Endothelial cell of umbilical vein (primary cell): ENCODE data around the gene BRINP2. TPM values are rescaled to one million over a fixed set of nuclear protein-coding genes. Genes with fewer than 3 reads are reported as not detected.

Experiments
- BruUV-seq: library from RNA; stranded (reverse); fragments of 400-500 nt; replicated peaks from 2 replicates; lab custom pipeline; 2021; lab: Mats Ljungman, UMichigan
- CTCF ChIA-PET: fragments of 300-600, 350-600 bp; sonication (Branson Sonifier 250); formaldehyde crosslinking; loops from one replicate; lab custom pipeline; 2021; ENCODE audit warnings: antibody characterized with exemption, inconsistent platforms; lab: Charles Lee
- POLR2A ChIA-PET: fragments of 300-600, 350-600 bp; sonication (Branson Sonifier 250); formaldehyde crosslinking; loops from one replicate; lab custom pipeline; 2021; ENCODE audit warnings: antibody characterized with exemption, inconsistent platforms; lab: Charles Lee
- DNase-seq: peaks from one replicate; pipeline ENCODE4 v3.0.0-alpha.2; 2011; ENCODE audit warnings: low read depth, low spot score
- FAIRE-seq: peaks from 2 replicates; lab custom pipeline; 2011; peaks lifted over from hg19 to GRCh38; lab: Jason Lieb, UNC
- H2AFZ ChIP-seq: 2 replicates; pipeline ENCODE4 v1.6.0; 2012; ENCODE audit warnings: low read depth, low read length, control low read depth, inconsistent platforms
- H3K27ac ChIP-seq: 2 replicates; pipeline ENCODE4 v1.5.1; 2011; ENCODE audit warnings: low read depth, mild to moderate bottlenecking, control low read depth, low read length, moderate library complexity; ENCODE audit not compliant: insufficient read depth
- H3K27me3 ChIP-seq, 2 experiments: 2 replicates each; pipeline versions ENCODE4 v1.6.0 to v1.6.1; 2011; ENCODE audit warnings: low read length in 2 of 2, mixed read lengths in 1 of 2; ENCODE audit not compliant: control insufficient read depth in 2 of 2, insufficient read depth in 2 of 2
- H3K36me3 ChIP-seq, 2 experiments: 2 replicates in 1 of 2; 3 replicates in 1 of 2; pipeline ENCODE4 v1.5.1; 2011; ENCODE audit warnings: low read length in 2 of 2, mild to moderate bottlenecking in 1 of 2, moderate library complexity in 1 of 2; ENCODE audit not compliant: control insufficient read depth in 2 of 2, insufficient read depth in 2 of 2; ENCODE audit errors: extremely low read depth in 1 of 2
- H3K4me1 ChIP-seq: 3 replicates; pipeline ENCODE4 v1.5.1; 2011; ENCODE audit warnings: mild to moderate bottlenecking, low read length; ENCODE audit not compliant: control insufficient read depth, insufficient read depth; ENCODE audit errors: extremely low read depth
- H3K4me2 ChIP-seq: 2 replicates; pipeline ENCODE4 v1.6.1; 2011; ENCODE audit warnings: low read length, control low read depth, mixed read lengths; ENCODE audit not compliant: insufficient read depth
- H3K4me3 ChIP-seq, 3 experiments: fragments of 200-600 bp in 1 of 3; sonication (generic), shearing (Covaris generic) in 1 of 3; replicated peaks in 1 of 3; 2 replicates each; pipeline ENCODE4 v1.5.1; 2011 to 2016; ENCODE audit warnings: control low read depth in 3 of 3, low read length in 3 of 3, mild to moderate bottlenecking in 2 of 3, inconsistent platforms in 1 of 3, low read depth in 1 of 3, moderate library complexity in 1 of 3; ENCODE audit not compliant: insufficient read depth in 1 of 3
- H3K79me2 ChIP-seq: 2 replicates; pipeline ENCODE4 v1.6.0; 2012; ENCODE audit warnings: low read length, inconsistent platforms; ENCODE audit not compliant: control insufficient read depth, insufficient read depth
- H3K9ac ChIP-seq: replicated peaks from 2 replicates; pipeline ENCODE3; 2011; ENCODE audit warnings: low read length, control low read depth; ENCODE audit not compliant: insufficient read depth; ENCODE audit errors: extremely low read depth
- H3K9me1 ChIP-seq: replicated peaks from 3 replicates; pipeline ENCODE4 v1.6.0; 2011; ENCODE audit warnings: mild to moderate bottlenecking, low read length; ENCODE audit not compliant: control insufficient read depth, insufficient read depth; ENCODE audit errors: extremely low read depth
- H3K9me3 ChIP-seq: replicated peaks from 2 replicates; pipeline ENCODE4 v1.5.1; 2012; ENCODE audit warnings: low read length, inconsistent platforms; ENCODE audit not compliant: control insufficient read depth, insufficient read depth
- H4K20me1 ChIP-seq: replicated peaks from 2 replicates; pipeline ENCODE3; 2011; ENCODE audit warnings: mild to moderate bottlenecking, low read length; ENCODE audit not compliant: control insufficient read depth, insufficient read depth; ENCODE audit errors: extremely low read depth
- EZH2 ChIP-seq: IDR thresholded peaks from 2 replicates; pipeline ENCODE4 v1.6.1; 2012; ENCODE audit warnings: borderline replicate concordance, low read depth, mild to moderate bottlenecking, moderate library complexity, low read length, inconsistent platforms; ENCODE audit not compliant: severe bottlenecking
- FOS ChIP-seq: IDR thresholded peaks from 2 replicates; pipeline ENCODE4 v1.6.1; 2011; ENCODE audit warnings: mild to moderate bottlenecking, low read length, moderate library complexity, borderline replicate concordance; ENCODE audit not compliant: insufficient read depth
- GATA2 ChIP-seq: IDR thresholded peaks from 2 replicates; pipeline ENCODE4 v1.7.0; 2011; ENCODE audit warnings: low read depth, mild to moderate bottlenecking, moderate library complexity, mixed read lengths, low read length; ENCODE audit not compliant: insufficient read length, insufficient read depth
- JUN ChIP-seq: IDR thresholded peaks from 2 replicates; pipeline ENCODE4 v1.6.1; 2011; ENCODE audit warnings: borderline replicate concordance, low read depth; ENCODE audit not compliant: insufficient read length, insufficient read depth
- MYC ChIP-seq: IDR thresholded peaks from one replicate; pipeline ENCODE4 v1.6.1; 2011; ENCODE audit warnings: mild to moderate bottlenecking, low read depth, low read length
- POLR2A ChIP-seq: IDR thresholded peaks from 2 replicates; pipeline ENCODE4 v1.6.1; 2012; ENCODE audit warnings: low read depth, mild to moderate bottlenecking, control low read depth, low read length
- POLR2AphosphoS5 ChIP-seq: IDR thresholded peaks from 2 replicates; pipeline ENCODE4 v1.6.1; 2012; ENCODE audit warnings: low read depth, mild to moderate bottlenecking, control low read depth, low read length, moderate library complexity; ENCODE audit not compliant: insufficient read depth
- dilution Hi-C: fragments of 300-500 bp; cut with MboI; formaldehyde crosslinking; loops from one replicate; pipeline ENCODE4 v1.15.0; 2019; ENCODE audit warnings: low sequenced_read_pairs; ENCODE audit not compliant: extremely low pct_ligation_motif_present
- intact Hi-C: fragments of 100-400 bp; cut with micrococcal nuclease; formaldehyde crosslinking; loops from one replicate; pipeline ENCODE4 v1.10.0; 2022
- polyA plus RNA-seq, 4 experiments: library from polyadenylated mRNA; depleted of rRNA in 3 of 4; stranded (reverse) in 3 of 4; unstranded in 1 of 4; fragments of >200 nt; gene quantifications; 2 replicates each; pipeline versions ENCODE4 v1.2.1 to v1.2.3, GENCODE V29; 2011 to 2012; ENCODE audit warnings: missing spikeins in 1 of 4
- total RNA-seq: library from RNA; stranded (reverse); gene quantifications from 2 replicates; pipeline ENCODE4 v1.2.3, GENCODE V29; 2021
- TF ChIP-seq, protein P1 (sequence below): IDR thresholded peaks from 2 replicates; pipeline ENCODE4 v1.6.1; 2011; ENCODE audit not compliant: insufficient read depth, insufficient read length
- TF ChIP-seq, protein P2 (sequence below), 2 donors: IDR thresholded peaks; 1 replicate in 1 of 2; 2 replicates in 1 of 2; pipeline ENCODE4 v1.5.1; 2011; ENCODE audit warnings: low read length in 2 of 2, mild to moderate bottlenecking in 2 of 2, moderate library complexity in 2 of 2, control low read depth in 1 of 2, inconsistent platforms in 1 of 2, low read depth in 1 of 2; ENCODE audit not compliant: insufficient read depth in 1 of 2; ENCODE audit errors: extremely low read depth in 1 of 2

The BRINP2 gene
- total and polyA plus RNA-seq, 2 donors (not counting 3 experiments of a cell fraction or from before 2014, with no cell fraction given) = not detected

- TF ChIP-seq, protein P1, sequence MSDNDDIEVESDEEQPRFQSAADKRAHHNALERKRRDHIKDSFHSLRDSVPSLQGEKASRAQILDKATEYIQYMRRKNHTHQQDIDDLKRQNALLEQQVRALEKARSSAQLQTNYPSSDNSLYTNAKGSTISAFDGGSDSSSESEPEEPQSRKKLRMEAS = no peak
- TF ChIP-seq GATA2 (no peak), EZH2 (no peak), JUN (no peak), FOS (no peak), MYC (no peak), POLR2A (no peak), POLR2AphosphoS5 (no peak)
- TF ChIP-seq, protein P2, sequence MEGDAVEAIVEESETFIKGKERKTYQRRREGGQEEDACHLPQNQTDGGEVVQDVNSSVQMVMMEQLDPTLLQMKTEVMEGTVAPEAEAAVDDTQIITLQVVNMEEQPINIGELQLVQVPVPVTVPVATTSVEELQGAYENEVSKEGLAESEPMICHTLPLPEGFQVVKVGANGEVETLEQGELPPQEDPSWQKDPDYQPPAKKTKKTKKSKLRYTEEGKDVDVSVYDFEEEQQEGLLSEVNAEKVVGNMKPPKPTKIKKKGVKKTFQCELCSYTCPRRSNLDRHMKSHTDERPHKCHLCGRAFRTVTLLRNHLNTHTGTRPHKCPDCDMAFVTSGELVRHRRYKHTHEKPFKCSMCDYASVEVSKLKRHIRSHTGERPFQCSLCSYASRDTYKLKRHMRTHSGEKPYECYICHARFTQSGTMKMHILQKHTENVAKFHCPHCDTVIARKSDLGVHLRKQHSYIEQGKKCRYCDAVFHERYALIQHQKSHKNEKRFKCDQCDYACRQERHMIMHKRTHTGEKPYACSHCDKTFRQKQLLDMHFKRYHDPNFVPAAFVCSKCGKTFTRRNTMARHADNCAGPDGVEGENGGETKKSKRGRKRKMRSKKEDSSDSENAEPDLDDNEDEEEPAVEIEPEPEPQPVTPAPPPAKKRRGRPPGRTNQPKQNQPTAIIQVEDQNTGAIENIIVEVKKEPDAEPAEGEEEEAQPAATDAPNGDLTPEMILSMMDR (IDR thresholded peaks at IDR 0.05; ENCODE audit: extremely low read depth in 1 of 2, insufficient read depth in 1 of 2, low read depth in 1 of 2, low read length in 2 of 2) = no peak
- Histone ChIP-seq H3K79me2 (no peaks in the 10 kb centered on the region), H3K4me3 (no peak overlapping the region), H3K27me3 (no peaks in the 10 kb centered on the region), H3K9me3 (peaks cover 2% of the 10 kb centered on the region), H4K20me1 (no peaks in the 10 kb centered on the region), H3K4me2 (no peak overlapping the region), H3K36me3 (no peaks in the 10 kb centered on the region), H3K9me1 (no peaks in the 10 kb centered on the region), H3K4me1 (no peaks in the 10 kb centered on the region), H3K27ac (no peak overlapping the region), H2AFZ (no peak overlapping the region), H3K9ac (no peak overlapping the region)
- ChIA-PET POLR2A (no interaction called here), CTCF (no interaction called here)
- FAIRE-seq (no peak), DNase-seq (no peak)
- intact Hi-C loops (no loop called here), dilution Hi-C loops (no loop called here)
- BruUV-seq = no TSS peak
These were observed 38.6 kb upstream of the BRINP2 start for GRCh38 chr1:177132141-177132540.
